ENCODE measurements around the gene CFAP97D2.

CFAP97D2 gene

DNA sequence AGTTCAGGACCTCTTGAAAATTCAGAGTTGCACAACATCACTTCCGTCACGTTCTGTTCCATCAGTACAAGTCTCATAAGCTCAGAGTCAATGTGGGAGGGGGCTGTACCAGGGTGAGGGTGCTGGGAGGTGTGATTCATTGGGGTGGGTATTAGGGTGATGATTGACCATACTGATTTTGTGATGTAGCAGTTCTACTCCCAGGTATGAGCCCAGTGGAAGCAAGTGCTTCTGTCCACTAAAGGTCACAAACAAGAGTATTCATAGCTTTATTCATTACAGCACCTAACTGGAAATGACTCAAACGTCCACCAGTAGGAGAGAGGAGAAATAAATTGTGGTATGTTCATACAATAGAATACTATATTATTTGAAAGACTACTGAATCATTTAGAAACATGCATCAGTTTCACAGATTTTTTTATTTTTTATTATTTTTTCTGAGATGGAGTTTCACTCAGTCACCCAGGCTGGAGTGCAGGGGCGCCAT is 90.3 kb downstream of the CFAP97D2 start:
- DNase-seq (ENCODE audit: low spot score), result no peak

Measured in Ammon's horn (tissue), 1 donor.